PFSK-1 (cell line): Measurements from ENCODE around the gene CCRL2.

Experiments
- FOXP2 ChIP-seq: optimal IDR thresholded peaks from 2 replicates; pipeline ENCODE3; 2011; ENCODE audit warnings: borderline replicate concordance, control low read depth, inconsistent platforms; ENCODE audit not compliant: insufficient read depth; ENCODE audit errors: extremely low read length, extremely low read depth
- POLR2AphosphoS5 ChIP-seq: IDR thresholded peaks from 2 replicates; pipeline ENCODE4 v1.6.1; 2012; ENCODE audit warnings: low read depth, mild to moderate bottlenecking, control low read depth, low read length, moderate library complexity
- REST ChIP-seq, 2 experiments: IDR thresholded peaks; 2 replicates each; pipeline versions ENCODE4 v1.6.1 to v1.8.0; 2011 to 2012; ENCODE audit warnings: low read depth in 2 of 2, low read length in 2 of 2, control low read depth in 1 of 2, inconsistent platforms in 1 of 2, mild to moderate bottlenecking in 1 of 2, moderate library complexity in 1 of 2; ENCODE audit not compliant: insufficient read depth in 1 of 2
- SIN3A ChIP-seq: IDR thresholded peaks from 2 replicates; pipeline ENCODE4 v1.6.1; 2012; ENCODE audit warnings: mild to moderate bottlenecking, low read length, moderate library complexity, borderline replicate concordance; ENCODE audit not compliant: insufficient read depth
- TAF1 ChIP-seq: IDR thresholded peaks from 2 replicates; pipeline ENCODE4 v1.6.1; 2012; ENCODE audit warnings: low read length, control low read depth, borderline replicate concordance; ENCODE audit not compliant: insufficient read depth

CCRL2 gene

GRCh38 chr3:46406443-46406787, 644 bp upstream of the CCRL2 start:
- TF ChIP-seq FOXP2 = no peak

GRCh38 chr3:46407970-46408369, 911 bp downstream of the CCRL2 start:
- TF ChIP-seq SIN3A (no peak), POLR2AphosphoS5 (no peak), TAF1 (no peak)

- no peak for TF ChIP-seq REST (IDR thresholded peaks at IDR 0.05; ENCODE audit: insufficient read depth in 1 of 2, low read depth in 2 of 2, low read length in 2 of 2)
- TF ChIP-seq TAF1 = no peak
- no peak for TF ChIP-seq FOXP2
- no peak for TF ChIP-seq SIN3A
- no peak for TF ChIP-seq POLR2AphosphoS5
Observed at GRCh38 chr3:46408853-46409252, 1.8 kb downstream of the CCRL2 start.

GRCh38 chr3:46409739-46410489, 2.9 kb downstream of the CCRL2 start:
- TF ChIP-seq POLR2AphosphoS5 (no peak), SIN3A (no peak), TAF1 (no peak), FOXP2 (no peak), REST (IDR thresholded peaks at IDR 0.05; ENCODE audit: insufficient read depth in 1 of 2, low read depth in 2 of 2, low read length in 2 of 2) (no peak)

- TF ChIP-seq POLR2AphosphoS5 = no peak
- TF ChIP-seq FOXP2 = no peak
- no peak for TF ChIP-seq SIN3A
- TF ChIP-seq TAF1 = no peak
- no peak for TF ChIP-seq REST (IDR thresholded peaks at IDR 0.05; ENCODE audit: insufficient read depth in 1 of 2, low read depth in 2 of 2, low read length in 2 of 2)
Observed at GRCh38 chr3:46410669-46411068, 3.6 kb downstream of the CCRL2 start.

GRCh38 chr3:46411271-46411670, 4.2 kb downstream of the CCRL2 start:
- TF ChIP-seq FOXP2 = no peak
- no peak for TF ChIP-seq SIN3A
- TF ChIP-seq REST (IDR thresholded peaks at IDR 0.05; ENCODE audit: insufficient read depth in 1 of 2, low read depth in 2 of 2, low read length in 2 of 2) = no peak
- TF ChIP-seq TAF1 = no peak
- TF ChIP-seq POLR2AphosphoS5 = no peak
